H1 (cell line): ENCODE data around the gene SLITRK1.

Experiments used
- ATF3 ChIP-seq: IDR thresholded peaks from 2 replicates; pipeline ENCODE4 v1.6.1; 2011; ENCODE audit warnings: low read depth, mild to moderate bottlenecking, low read length; ENCODE audit not compliant: insufficient read depth
- BCL11A ChIP-seq, 2 experiments: IDR thresholded peaks; one replicate each; pipeline ENCODE4 v1.6.1; 2011; ENCODE audit warnings: low read depth in 2 of 2, low read length in 2 of 2, mild to moderate bottlenecking in 2 of 2
- CTCF ChIP-seq, 3 experiments: IDR thresholded peaks; 1 replicate in 2 of 3; 2 replicates in 1 of 3; pipeline versions ENCODE4 v1.5.1 to v1.6.1; 2011; ENCODE audit warnings: low read length in 3 of 3, mild to moderate bottlenecking in 3 of 3, inconsistent platforms in 2 of 3, low read depth in 1 of 3, moderate library complexity in 1 of 3; ENCODE audit not compliant: insufficient read depth in 1 of 3; ENCODE audit errors: control extremely low read depth in 1 of 3
- EP300 ChIP-seq, 2 experiments: IDR thresholded peaks; 1 replicate in 1 of 2; 2 replicates in 1 of 2; pipeline ENCODE4 v1.6.1; 2011 to 2012; ENCODE audit warnings: low read depth in 2 of 2, low read length in 2 of 2, mild to moderate bottlenecking in 2 of 2, borderline replicate concordance in 1 of 2, inconsistent platforms in 1 of 2, moderate library complexity in 1 of 2
- HDAC2 ChIP-seq, 2 experiments: fragments of 300-600 bp in 1 of 2; sonication (generic) in 1 of 2; IDR thresholded peaks; 2 replicates each; pipeline ENCODE4 v1.6.1; 2011 to 2012; ENCODE audit warnings: low read depth in 2 of 2, low read length in 2 of 2, mild to moderate bottlenecking in 2 of 2, moderate library complexity in 2 of 2, borderline replicate concordance in 1 of 2, inconsistent platforms in 1 of 2
- JUND ChIP-seq: IDR thresholded peaks from 2 replicates; pipeline ENCODE4 v1.6.1; 2011; ENCODE audit warnings: mild to moderate bottlenecking, improper control_type of control experiment, low read length
- KDM1A ChIP-seq: fragments of 200-600, 300-600 bp; sonication (generic); IDR thresholded peaks from 2 replicates; pipeline ENCODE4 v1.7.1; 2016; ENCODE audit warnings: mild to moderate bottlenecking, low read length, borderline replicate concordance
- NRF1 ChIP-seq: IDR thresholded peaks from 2 replicates; pipeline ENCODE4 v1.6.1; 2011; ENCODE audit warnings: mild to moderate bottlenecking, low read depth, low read length, improper control_type of control experiment
- POLR2A ChIP-seq, 2 experiments: IDR thresholded peaks; 1 replicate in 1 of 2; 2 replicates in 1 of 2; pipeline ENCODE4 v1.6.1; 2011; ENCODE audit warnings: low read depth in 2 of 2, low read length in 2 of 2, mild to moderate bottlenecking in 2 of 2; ENCODE audit errors: control extremely low read depth in 1 of 2
- POLR2AphosphoS5 ChIP-seq: IDR thresholded peaks from 2 replicates; pipeline ENCODE4 v1.6.1; 2011; ENCODE audit warnings: low read depth, low read length
- SIN3A ChIP-seq, 2 experiments: IDR thresholded peaks in 1 of 2; conservative IDR thresholded peaks in 1 of 2; 2 replicates each; pipeline ENCODE4 v1.6.1; 2011 to 2012; ENCODE audit warnings: low read length in 2 of 2, improper control_type of control experiment in 1 of 2, low read depth in 1 of 2, mild to moderate bottlenecking in 1 of 2
- SP4 ChIP-seq: IDR thresholded peaks from 2 replicates; pipeline ENCODE4 v1.6.1; 2012; ENCODE audit warnings: low read length, inconsistent platforms
- ZNF274 ChIP-seq: IDR thresholded peaks from 2 replicates; pipeline ENCODE4 v1.7.0; 2012; ENCODE audit warnings: low read length, borderline replicate concordance; ENCODE audit errors: extremely low read depth
- TF ChIP-seq, protein P1 (sequence below): IDR thresholded peaks from 2 replicates; pipeline ENCODE4 v1.6.1; 2012; ENCODE audit warnings: inconsistent platforms

GRCh38 chr13:83919775-83920174, 37.5 kb upstream of the SLITRK1 start:
- TF ChIP-seq, protein P1, sequence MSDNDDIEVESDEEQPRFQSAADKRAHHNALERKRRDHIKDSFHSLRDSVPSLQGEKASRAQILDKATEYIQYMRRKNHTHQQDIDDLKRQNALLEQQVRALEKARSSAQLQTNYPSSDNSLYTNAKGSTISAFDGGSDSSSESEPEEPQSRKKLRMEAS = no peak
- TF ChIP-seq CTCF (IDR thresholded peaks at IDR 0.05; ENCODE audit: control extremely low read depth in 1 of 3, insufficient read depth in 1 of 3, low read depth in 1 of 3, low read length in 3 of 3) (no peak), HDAC2 (IDR thresholded peaks at IDR 0.05; ENCODE audit: borderline replicate concordance in 1 of 2, low read depth in 2 of 2, low read length in 2 of 2) (no peak), BCL11A (IDR thresholded peaks at IDR 0.05; ENCODE audit: low read depth in 2 of 2, low read length in 2 of 2) (no peak), POLR2AphosphoS5 (no peak), EP300 (IDR thresholded peaks at IDR 0.05; ENCODE audit: borderline replicate concordance in 1 of 2, low read depth in 2 of 2, low read length in 2 of 2) (no peak), ATF3 (no peak), POLR2A (IDR thresholded peaks at IDR 0.05; ENCODE audit: control extremely low read depth in 1 of 2, low read depth in 2 of 2, low read length in 2 of 2) (no peak), SP4 (no peak), SIN3A (conservative IDR thresholded peaks at IDR 0.05 in 1 of 2, IDR thresholded peaks at IDR 0.05 in 1 of 2; ENCODE audit: low read depth in 1 of 2, low read length in 2 of 2) (no peak), KDM1A (no peak), NRF1 (no peak), ZNF274 (no peak), JUND (no peak)
